Neural crest cell (in vitro differentiated cells): Measurements from ENCODE around the gene ZNF275. TPM values are rescaled to one million over a fixed set of nuclear protein-coding genes. Genes with fewer than 3 reads are reported as not detected.
"Not testable (repeated sequence)": the region's sequence is repeated elsewhere in the genome, so short reads cannot be mapped to it uniquely, and the experiment has no call there.

Experiments
- DNase-seq: peaks from one replicate; pipeline ENCODE4 v3.0.0; 2021; ENCODE audit warnings: low read depth, mixed read lengths, low spot score
- H3K27ac Mint-ChIP-seq: one replicate; pipeline ENCODE4 v1.8.0; 2021; ENCODE audit warnings: mild to moderate bottlenecking, mixed read lengths; ENCODE audit not compliant: unreplicated experiment
- H3K27me3 Mint-ChIP-seq: 2 replicates; pipeline ENCODE4 v1.8.0; 2021; ENCODE audit warnings: low read depth, mild to moderate bottlenecking, mixed read lengths
- H3K36me3 Mint-ChIP-seq: 2 replicates; pipeline ENCODE4 v1.8.0; 2021; ENCODE audit warnings: low read depth, mild to moderate bottlenecking, mixed read lengths
- H3K4me1 Mint-ChIP-seq: 2 replicates; pipeline ENCODE4 v1.8.0; 2021; ENCODE audit warnings: mixed read lengths
- H3K4me3 Mint-ChIP-seq: one replicate; pipeline ENCODE4 v1.8.0; 2021; ENCODE audit warnings: mild to moderate bottlenecking, mixed read lengths
- H3K9me3 Mint-ChIP-seq: 2 replicates; pipeline ENCODE4 v1.8.0; 2021; ENCODE audit warnings: mixed read lengths
- CTCF ChIP-seq: fragments of 200-600 bp; sonication (generic); conservative IDR thresholded peaks from 2 replicates; pipeline ENCODE4 v1.5.0; 2021; ENCODE audit warnings: antibody characterized with exemption, mild to moderate bottlenecking
- total RNA-seq: library from RNA; stranded (reverse); gene quantifications from 2 replicates; pipeline ENCODE4 v1.2.1, GENCODE V29; 2021

Gene ZNF275
- total RNA-seq, 1 donor from 2014 or later = 14.8 TPM

DNA sequence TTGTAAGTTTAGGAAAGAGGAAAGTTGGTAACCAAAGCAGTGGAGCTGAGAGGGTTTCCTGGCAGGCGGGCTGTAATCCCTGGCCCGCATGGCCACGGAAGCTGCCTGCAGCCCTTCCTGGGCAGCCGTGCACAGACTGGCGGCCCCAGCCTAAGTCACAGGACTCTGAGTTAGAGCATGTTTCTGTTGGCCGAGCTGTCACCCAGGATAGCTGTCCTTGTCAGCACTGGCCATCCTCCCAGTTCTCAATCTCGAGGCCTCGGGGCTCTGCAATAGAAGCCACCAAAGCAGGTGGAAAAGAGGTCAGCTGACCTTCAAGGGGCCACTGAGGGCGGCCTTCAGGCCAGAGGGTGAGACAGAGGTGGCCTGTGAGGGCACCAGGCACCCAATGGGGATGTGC lies 46.7 kb downstream of the ZNF275 start:
- Mint-ChIP-seq H3K36me3 (no peaks in the 10 kb centered on the region), H3K27me3 (no peaks in the 10 kb centered on the region), H3K4me3 (no peak overlapping the region), H3K27ac (no peak overlapping the region), H3K9me3 (peaks cover 8% of the 10 kb centered on the region), H3K4me1 (no peaks in the 10 kb centered on the region)
- no peak for TF ChIP-seq CTCF
- DNase-seq = no peak

DNA sequence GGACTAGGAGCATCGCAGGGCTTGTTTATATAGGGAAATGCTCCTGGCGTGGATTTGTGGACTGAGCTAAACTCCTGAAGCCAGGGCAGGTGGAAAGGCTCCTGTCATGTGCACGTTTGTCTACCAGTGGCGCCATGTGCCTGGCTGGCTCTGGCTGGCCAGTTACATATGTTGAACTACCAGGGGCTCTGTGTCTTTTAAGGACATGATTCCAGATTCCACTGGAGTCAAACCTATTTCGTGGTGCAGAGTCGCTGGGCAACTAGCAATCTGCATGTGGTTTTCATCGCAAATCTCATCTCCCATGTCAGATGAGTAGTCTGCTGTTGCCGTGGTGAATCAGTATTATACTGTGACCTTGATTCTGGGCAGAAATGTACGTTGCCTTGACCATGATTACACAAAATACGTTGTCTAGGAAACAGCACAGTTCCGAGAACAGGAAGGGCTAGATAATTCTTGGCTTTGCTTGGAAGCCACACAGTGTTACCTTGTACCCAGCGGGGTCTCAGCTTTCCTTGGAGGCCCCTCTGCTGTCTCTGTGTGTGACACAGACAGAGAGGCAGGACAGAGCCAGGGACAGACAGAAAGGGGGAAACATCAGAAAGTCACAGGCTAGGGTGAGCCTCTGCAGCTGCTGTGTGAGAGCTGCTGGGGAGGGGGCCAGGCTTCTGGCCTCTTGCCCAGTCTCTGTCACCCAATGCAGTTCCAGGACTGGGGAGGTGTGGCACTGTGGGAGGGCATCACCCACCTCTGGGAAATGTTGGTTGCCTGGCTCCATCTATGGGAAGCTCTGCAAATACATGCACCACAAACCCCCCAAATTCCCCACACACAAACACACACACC lies 48.0 kb downstream of the ZNF275 start:
- Mint-ChIP-seq H3K36me3 (no peaks in the 10 kb centered on the region), H3K27ac (no peak overlapping the region), H3K4me3 (no peak overlapping the region), H3K27me3 (no peaks in the 10 kb centered on the region), H3K4me1 (no peaks in the 10 kb centered on the region), H3K9me3 (peaks cover 4% of the 10 kb centered on the region)
- DNase-seq = no peak
- no peak for TF ChIP-seq CTCF

GRCh38 chrX:153382563-153383482 lies 48.9 kb downstream of the ZNF275 start:
- no peak for TF ChIP-seq CTCF
- no peak overlapping the region for H3K4me3 Mint-ChIP-seq
- no peaks in the 10 kb centered on the region for H3K9me3 Mint-ChIP-seq
- DNase-seq = no peak
- no peaks in the 10 kb centered on the region for H3K36me3 Mint-ChIP-seq
- no peaks in the 10 kb centered on the region for H3K4me1 Mint-ChIP-seq
- no peak overlapping the region for H3K27ac Mint-ChIP-seq
- no peaks in the 10 kb centered on the region for H3K27me3 Mint-ChIP-seq

- no peaks in the 10 kb centered on the region for H3K27me3 Mint-ChIP-seq
- no peaks in the 10 kb centered on the region for H3K9me3 Mint-ChIP-seq
- TF ChIP-seq CTCF = no peak
- H3K36me3 Mint-ChIP-seq = no peaks in the 10 kb centered on the region
- H3K4me3 Mint-ChIP-seq = no peak overlapping the region
- H3K27ac Mint-ChIP-seq = no peak overlapping the region
- no peaks in the 10 kb centered on the region for H3K4me1 Mint-ChIP-seq
- no peak for DNase-seq
These were observed 50.4 kb downstream of the ZNF275 start for GRCh38 chrX:153384390-153384789.

GRCh38 chrX:153384973-153385372 lies 51.0 kb downstream of the ZNF275 start:
- not testable (repeated sequence) for H3K4me1 Mint-ChIP-seq, H3K36me3 Mint-ChIP-seq, H3K9me3 Mint-ChIP-seq, H3K4me3 Mint-ChIP-seq, H3K27ac Mint-ChIP-seq, DNase-seq, H3K27me3 Mint-ChIP-seq

DNA sequence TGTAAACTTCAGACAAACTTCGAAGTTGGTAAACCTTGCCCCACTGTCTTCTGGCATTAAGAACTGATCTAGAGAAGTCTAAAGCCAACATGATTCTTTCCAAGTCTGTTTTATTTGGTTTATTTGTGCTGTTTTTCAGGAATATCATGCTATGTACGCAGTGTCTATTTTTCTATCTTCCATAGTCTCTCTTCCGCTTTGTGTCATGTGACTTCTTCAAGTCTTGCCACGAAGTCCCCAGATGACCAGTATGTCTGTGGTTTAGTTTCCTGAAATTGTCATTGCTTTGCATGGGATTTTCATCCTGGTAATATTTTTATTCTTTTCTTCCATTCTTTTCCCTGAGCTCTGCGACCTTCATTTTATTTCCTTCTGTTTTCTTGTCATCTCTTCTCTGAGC lies 52.1 kb downstream of the ZNF275 start:
- no peak overlapping the region for H3K27ac Mint-ChIP-seq
- no peaks in the 10 kb centered on the region for H3K4me1 Mint-ChIP-seq
- H3K4me3 Mint-ChIP-seq = no peak overlapping the region
- no peaks in the 10 kb centered on the region for H3K27me3 Mint-ChIP-seq
- TF ChIP-seq CTCF = no peak
- DNase-seq = no peak
- no peaks in the 10 kb centered on the region for H3K9me3 Mint-ChIP-seq
- no peaks in the 10 kb centered on the region for H3K36me3 Mint-ChIP-seq
